Neural cell (in vitro differentiated cells): Measurements from ENCODE around the gene NDRG2. TPM values are rescaled to one million over a fixed set of nuclear protein-coding genes. Genes with fewer than 3 reads are reported as not detected.
"Not testable (repeated sequence)": the region's sequence is repeated elsewhere in the genome, so short reads cannot be mapped to it uniquely, and the experiment has no call there.

Experiments used
- H2AFZ ChIP-seq: fragments of 200-600, 300-800 bp; sonication (generic), shearing (Covaris generic); 2 replicates; pipeline ENCODE4 v1.6.0; 2014; ENCODE audit warnings: low read depth, mild to moderate bottlenecking, antibody characterized with exemption, low read length, moderate library complexity
- H3F3A ChIP-seq: fragments of 200-600 bp; shearing (Covaris generic); 2 replicates; pipeline ENCODE4 v1.6.1; 2016; ENCODE audit warnings: mild to moderate bottlenecking, moderate library complexity, mixed read lengths, antibody characterized with exemption, low read length; ENCODE audit not compliant: insufficient read depth, poor library complexity, severe bottlenecking
- H3K27ac ChIP-seq: fragments of 200-600, 300-800 bp; sonication (generic), shearing (Covaris generic); 2 replicates; pipeline ENCODE4 v1.5.1; 2014; ENCODE audit warnings: mild to moderate bottlenecking, low read length, moderate library complexity
- H3K27me3 ChIP-seq: fragments of 300-800, 200-600 bp; sonication (generic), shearing (Covaris generic); 2 replicates; pipeline ENCODE4 v1.6.0; 2014; ENCODE audit warnings: mild to moderate bottlenecking, low read depth, low read length, moderate library complexity; ENCODE audit not compliant: insufficient read depth
- H3K36me3 ChIP-seq: fragments of 300-800, 200-600 bp; sonication (generic), shearing (Covaris generic); 2 replicates; pipeline ENCODE4 v1.5.1; 2014; ENCODE audit warnings: mild to moderate bottlenecking, antibody characterized with exemption, low read length, moderate library complexity; ENCODE audit not compliant: insufficient read depth
- H3K4me2 ChIP-seq: fragments of 300-800, 200-600 bp; sonication (generic), shearing (Covaris generic); 2 replicates; pipeline ENCODE4 v1.6.0; 2014; ENCODE audit warnings: mild to moderate bottlenecking, low read length
- H3K4me3 ChIP-seq: fragments of 300-800, 200-600 bp; sonication (generic), shearing (Covaris generic); 2 replicates; pipeline ENCODE4 v1.5.1; 2014; ENCODE audit warnings: mild to moderate bottlenecking, low read length, moderate library complexity
- H3K79me2 ChIP-seq: fragments of 200-600 bp; shearing (Covaris generic); replicated peaks from 2 replicates; pipeline ENCODE4 v1.6.0; 2014; ENCODE audit warnings: mild to moderate bottlenecking, low read length, moderate library complexity; ENCODE audit not compliant: insufficient read depth
- H3K9ac ChIP-seq: fragments of 300-800, 200-600 bp; sonication (generic), shearing (Covaris generic); 2 replicates; pipeline ENCODE4 v1.6.1; 2016; ENCODE audit warnings: mild to moderate bottlenecking, low read length, mixed read lengths
- H3K9me2 ChIP-seq: fragments of 200-600 bp; shearing (Covaris generic); 2 replicates; pipeline ENCODE4 v1.6.1; 2016; ENCODE audit warnings: mild to moderate bottlenecking, low read length, mixed read lengths; ENCODE audit not compliant: insufficient read depth
- H3K9me3 ChIP-seq: fragments of 200-600, 300-800 bp; sonication (generic), shearing (Covaris generic); 2 replicates; pipeline ENCODE4 v1.6.1; 2016; ENCODE audit warnings: mild to moderate bottlenecking, mixed run types, low read length, moderate library complexity, mixed read lengths
- H4K20me1 ChIP-seq: fragments of 200-600 bp; shearing (Covaris generic); 2 replicates; pipeline ENCODE4 v1.6.1; 2016; ENCODE audit warnings: mild to moderate bottlenecking, mixed run types; ENCODE audit not compliant: insufficient read depth
- CTCF ChIP-seq: fragments of 450-650 bp; IDR thresholded peaks from 2 replicates; pipeline ENCODE4 v1.5.1; 2014; ENCODE audit warnings: antibody characterized with exemption, mild to moderate bottlenecking, moderate library complexity; ENCODE audit not compliant: poor library complexity, severe bottlenecking
- EP300 ChIP-seq: fragments of 450-650 bp; conservative IDR thresholded peaks from 2 replicates; pipeline ENCODE4 v1.6.1; 2014; ENCODE audit warnings: antibody characterized with exemption, mild to moderate bottlenecking, moderate library complexity; ENCODE audit not compliant: poor library complexity, severe bottlenecking
- EZH2 ChIP-seq: fragments of 200-600, 300-800 bp; shearing (Covaris generic), sonication (generic); IDR thresholded peaks from 2 replicates; pipeline ENCODE4 v1.6.1; 2014; ENCODE audit warnings: antibody characterized with exemption, low read length, borderline replicate concordance, mild to moderate bottlenecking; ENCODE audit not compliant: insufficient read depth, poor library complexity, severe bottlenecking
- MXI1 ChIP-seq: fragments of 450-650 bp; conservative IDR thresholded peaks from 2 replicates; pipeline ENCODE4 v1.6.1; 2014; ENCODE audit warnings: antibody characterized with exemption, mild to moderate bottlenecking; ENCODE audit not compliant: poor library complexity, severe bottlenecking
- POLR2AphosphoS5 ChIP-seq: IDR thresholded peaks from 2 replicates; pipeline ENCODE4 v1.6.1; 2012
- RAD21 ChIP-seq: fragments of 450-650 bp; conservative IDR thresholded peaks from 2 replicates; pipeline ENCODE4 v1.6.1; 2014; ENCODE audit warnings: antibody characterized with exemption, mild to moderate bottlenecking, moderate library complexity
- REST ChIP-seq: IDR thresholded peaks from 2 replicates; pipeline ENCODE4 v1.6.1; 2012; ENCODE audit warnings: borderline replicate concordance
- SMC3 ChIP-seq: fragments of 450-650 bp; conservative IDR thresholded peaks from 2 replicates; pipeline ENCODE4 v1.6.1; 2014; ENCODE audit warnings: antibody characterized with exemption, mild to moderate bottlenecking, moderate library complexity; ENCODE audit not compliant: poor library complexity
- TAF1 ChIP-seq: IDR thresholded peaks from 2 replicates; pipeline ENCODE4 v1.6.1; 2012; ENCODE audit warnings: low read depth
- polyA plus RNA-seq: library from polyadenylated mRNA; depleted of rRNA; stranded (reverse); fragments of >200 nt; gene quantifications from 2 replicates; pipeline ENCODE4 v1.2.3, GENCODE V29; 2014

NDRG2 gene
- polyA plus RNA-seq, 1 donor from 2014 or later, result 43.3 TPM

- H3K9me3 ChIP-seq, result no peaks in the 10 kb centered on the region
- H3K27ac ChIP-seq, result no peak overlapping the region
- no peak overlapping the region for H3K4me2 ChIP-seq
- peaks cover 16% of the 10 kb centered on the region for H3K79me2 ChIP-seq
- no peak overlapping the region for H3K9ac ChIP-seq
- no peaks in the 10 kb centered on the region for H3K9me2 ChIP-seq
- no peak overlapping the region for H2AFZ ChIP-seq
- no peaks in the 10 kb centered on the region for H3K36me3 ChIP-seq
- H4K20me1 ChIP-seq, result no peaks in the 10 kb centered on the region
- H3K27me3 ChIP-seq, result no peaks in the 10 kb centered on the region
- TF ChIP-seq EP300 (no peak), TAF1 (no peak), MXI1 (no peak), EZH2 (no peak), CTCF (no peak), POLR2AphosphoS5 (no peak), RAD21 (no peak), REST (no peak), SMC3 (no peak)
- H3K4me3 ChIP-seq, result no peak overlapping the region
- no peaks in the 10 kb centered on the region for H3F3A ChIP-seq
Measured at GRCh38 chr14:20986811-20987210, 38.0 kb downstream of the NDRG2 start.

GRCh38 chr14:20985650-20986049 is 39.2 kb downstream of the NDRG2 start:
- not testable (repeated sequence) for H4K20me1 ChIP-seq, H3K9me2 ChIP-seq, H3K4me3 ChIP-seq, H3K9me3 ChIP-seq, H3K27me3 ChIP-seq, H3K4me2 ChIP-seq, H3K79me2 ChIP-seq, H3K9ac ChIP-seq, H3K36me3 ChIP-seq, H2AFZ ChIP-seq, H3K27ac ChIP-seq, H3F3A ChIP-seq
